PFSK-1 (cell line): ENCODE results near the gene SLC12A3.

Source experiments
- FOXP2 ChIP-seq: optimal IDR thresholded peaks from 2 replicates; pipeline ENCODE3; 2011; ENCODE audit warnings: borderline replicate concordance, control low read depth, inconsistent platforms; ENCODE audit not compliant: insufficient read depth; ENCODE audit errors: extremely low read length, extremely low read depth
- POLR2AphosphoS5 ChIP-seq: IDR thresholded peaks from 2 replicates; pipeline ENCODE4 v1.6.1; 2012; ENCODE audit warnings: low read depth, mild to moderate bottlenecking, control low read depth, low read length, moderate library complexity
- SIN3A ChIP-seq: IDR thresholded peaks from 2 replicates; pipeline ENCODE4 v1.6.1; 2012; ENCODE audit warnings: mild to moderate bottlenecking, low read length, moderate library complexity, borderline replicate concordance; ENCODE audit not compliant: insufficient read depth
- TAF1 ChIP-seq: IDR thresholded peaks from 2 replicates; pipeline ENCODE4 v1.6.1; 2012; ENCODE audit warnings: low read length, control low read depth, borderline replicate concordance; ENCODE audit not compliant: insufficient read depth
- TF ChIP-seq, protein P1 (sequence below), 2 experiments: IDR thresholded peaks; 2 replicates each; pipeline versions ENCODE4 v1.6.1 to v1.8.0; 2011 to 2012; ENCODE audit warnings: low read depth in 2 of 2, low read length in 2 of 2, control low read depth in 1 of 2, inconsistent platforms in 1 of 2, mild to moderate bottlenecking in 1 of 2, moderate library complexity in 1 of 2; ENCODE audit not compliant: insufficient read depth in 1 of 2

DNA sequence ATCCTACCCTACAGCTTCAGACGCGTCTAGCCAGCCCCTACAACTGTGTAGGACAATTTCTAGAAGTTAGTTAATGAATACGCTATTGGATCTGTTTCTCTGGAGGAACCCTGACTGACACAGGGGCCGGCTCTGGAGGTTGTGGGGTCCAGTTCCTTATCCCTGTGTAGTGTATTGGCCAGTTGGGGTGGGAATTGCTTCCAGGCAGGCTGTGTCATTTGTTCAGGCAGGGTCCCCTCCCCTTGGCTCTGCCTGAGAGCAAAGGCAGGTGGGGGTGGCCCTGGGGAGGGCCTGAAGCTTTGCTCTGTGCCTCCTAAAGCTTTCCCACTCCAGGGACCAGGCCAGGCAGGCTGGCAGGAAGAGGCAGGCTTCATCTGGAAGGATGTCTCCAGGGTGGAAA, 85.0 kb downstream of the SLC12A3 start:
- no peak for TF ChIP-seq SIN3A
- TF ChIP-seq POLR2AphosphoS5, result no peak
- TF ChIP-seq, protein P1, sequence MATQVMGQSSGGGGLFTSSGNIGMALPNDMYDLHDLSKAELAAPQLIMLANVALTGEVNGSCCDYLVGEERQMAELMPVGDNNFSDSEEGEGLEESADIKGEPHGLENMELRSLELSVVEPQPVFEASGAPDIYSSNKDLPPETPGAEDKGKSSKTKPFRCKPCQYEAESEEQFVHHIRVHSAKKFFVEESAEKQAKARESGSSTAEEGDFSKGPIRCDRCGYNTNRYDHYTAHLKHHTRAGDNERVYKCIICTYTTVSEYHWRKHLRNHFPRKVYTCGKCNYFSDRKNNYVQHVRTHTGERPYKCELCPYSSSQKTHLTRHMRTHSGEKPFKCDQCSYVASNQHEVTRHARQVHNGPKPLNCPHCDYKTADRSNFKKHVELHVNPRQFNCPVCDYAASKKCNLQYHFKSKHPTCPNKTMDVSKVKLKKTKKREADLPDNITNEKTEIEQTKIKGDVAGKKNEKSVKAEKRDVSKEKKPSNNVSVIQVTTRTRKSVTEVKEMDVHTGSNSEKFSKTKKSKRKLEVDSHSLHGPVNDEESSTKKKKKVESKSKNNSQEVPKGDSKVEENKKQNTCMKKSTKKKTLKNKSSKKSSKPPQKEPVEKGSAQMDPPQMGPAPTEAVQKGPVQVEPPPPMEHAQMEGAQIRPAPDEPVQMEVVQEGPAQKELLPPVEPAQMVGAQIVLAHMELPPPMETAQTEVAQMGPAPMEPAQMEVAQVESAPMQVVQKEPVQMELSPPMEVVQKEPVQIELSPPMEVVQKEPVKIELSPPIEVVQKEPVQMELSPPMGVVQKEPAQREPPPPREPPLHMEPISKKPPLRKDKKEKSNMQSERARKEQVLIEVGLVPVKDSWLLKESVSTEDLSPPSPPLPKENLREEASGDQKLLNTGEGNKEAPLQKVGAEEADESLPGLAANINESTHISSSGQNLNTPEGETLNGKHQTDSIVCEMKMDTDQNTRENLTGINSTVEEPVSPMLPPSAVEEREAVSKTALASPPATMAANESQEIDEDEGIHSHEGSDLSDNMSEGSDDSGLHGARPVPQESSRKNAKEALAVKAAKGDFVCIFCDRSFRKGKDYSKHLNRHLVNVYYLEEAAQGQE (IDR thresholded peaks at IDR 0.05; ENCODE audit: insufficient read depth in 1 of 2, low read depth in 2 of 2, low read length in 2 of 2), result no peak
- TF ChIP-seq TAF1, result no peak
- TF ChIP-seq FOXP2, result no peak
